Nephron (organoid): ENCODE measurements around the gene MYLK.

Experiments used
- H3K27ac Mint-ChIP-seq, 3 experiments: 2 replicates each; pipeline ENCODE4 v1.8.0; 2020; ENCODE audit warnings: mixed read lengths in 3 of 3, mild to moderate bottlenecking in 2 of 3, moderate library complexity in 1 of 3
- H3K27me3 Mint-ChIP-seq: 2 replicates; pipeline ENCODE4 v1.8.0; 2021; ENCODE audit warnings: low read depth, mild to moderate bottlenecking, moderate library complexity, mixed read lengths
- H3K36me3 Mint-ChIP-seq: 2 replicates; pipeline ENCODE4 v1.8.0; 2020; ENCODE audit warnings: low read depth, mixed read lengths
- H3K4me1 Mint-ChIP-seq: 2 replicates; pipeline ENCODE4 v1.8.0; 2020; ENCODE audit warnings: mixed read lengths
- H3K4me3 Mint-ChIP-seq, 3 experiments: 2 replicates each; pipeline ENCODE4 v1.8.0; 2020; ENCODE audit warnings: mild to moderate bottlenecking in 3 of 3, mixed read lengths in 3 of 3, moderate library complexity in 2 of 3
- H3K9me3 Mint-ChIP-seq: 2 replicates; pipeline ENCODE4 v1.8.0; 2020; ENCODE audit warnings: mixed read lengths
- TF ChIP-seq, protein P1 (sequence below), 3 experiments: fragments of 200-600 bp; sonication (generic); IDR thresholded peaks; one replicate each; pipeline ENCODE4 v1.5.0; 2021; ENCODE audit warnings: antibody characterized with exemption in 3 of 3; ENCODE audit not compliant: unreplicated experiment in 3 of 3

Gene MYLK

GRCh38 chr3:123841476-123842238 lies 42.5 kb downstream of the MYLK start:
- TF ChIP-seq, protein P1, sequence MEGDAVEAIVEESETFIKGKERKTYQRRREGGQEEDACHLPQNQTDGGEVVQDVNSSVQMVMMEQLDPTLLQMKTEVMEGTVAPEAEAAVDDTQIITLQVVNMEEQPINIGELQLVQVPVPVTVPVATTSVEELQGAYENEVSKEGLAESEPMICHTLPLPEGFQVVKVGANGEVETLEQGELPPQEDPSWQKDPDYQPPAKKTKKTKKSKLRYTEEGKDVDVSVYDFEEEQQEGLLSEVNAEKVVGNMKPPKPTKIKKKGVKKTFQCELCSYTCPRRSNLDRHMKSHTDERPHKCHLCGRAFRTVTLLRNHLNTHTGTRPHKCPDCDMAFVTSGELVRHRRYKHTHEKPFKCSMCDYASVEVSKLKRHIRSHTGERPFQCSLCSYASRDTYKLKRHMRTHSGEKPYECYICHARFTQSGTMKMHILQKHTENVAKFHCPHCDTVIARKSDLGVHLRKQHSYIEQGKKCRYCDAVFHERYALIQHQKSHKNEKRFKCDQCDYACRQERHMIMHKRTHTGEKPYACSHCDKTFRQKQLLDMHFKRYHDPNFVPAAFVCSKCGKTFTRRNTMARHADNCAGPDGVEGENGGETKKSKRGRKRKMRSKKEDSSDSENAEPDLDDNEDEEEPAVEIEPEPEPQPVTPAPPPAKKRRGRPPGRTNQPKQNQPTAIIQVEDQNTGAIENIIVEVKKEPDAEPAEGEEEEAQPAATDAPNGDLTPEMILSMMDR (IDR thresholded peaks at IDR 0.05; ENCODE audit: unreplicated experiment in 3 of 3), result no peak
- H3K27ac Mint-ChIP-seq, result no peak overlapping the region
- H3K36me3 Mint-ChIP-seq, result peaks cover 4% of the 10 kb centered on the region
- no peaks in the 10 kb centered on the region for H3K4me1 Mint-ChIP-seq
- no peak overlapping the region for H3K4me3 Mint-ChIP-seq
- peaks cover 5% of the 10 kb centered on the region for H3K27me3 Mint-ChIP-seq
- peaks cover 40% of the 10 kb centered on the region for H3K9me3 Mint-ChIP-seq

- TF ChIP-seq, protein P1 (IDR thresholded peaks at IDR 0.05; ENCODE audit: unreplicated experiment in 3 of 3), result no peak
- Mint-ChIP-seq H3K36me3 (peaks cover 4% of the 10 kb centered on the region), H3K4me1 (no peaks in the 10 kb centered on the region), H3K9me3 (peaks cover 40% of the 10 kb centered on the region), H3K27ac (no peak overlapping the region), H3K27me3 (peaks cover 5% of the 10 kb centered on the region), H3K4me3 (no peak overlapping the region)
Measured at GRCh38 chr3:123840961-123841360, 43.2 kb downstream of the MYLK start.

GRCh38 chr3:123837858-123838257 lies 46.3 kb downstream of the MYLK start:
- peaks cover 37% of the 10 kb centered on the region for H3K9me3 Mint-ChIP-seq
- no peaks in the 10 kb centered on the region for H3K4me1 Mint-ChIP-seq
- no peak overlapping the region for H3K4me3 Mint-ChIP-seq
- no peak overlapping the region for H3K27ac Mint-ChIP-seq
- peaks cover 4% of the 10 kb centered on the region for H3K36me3 Mint-ChIP-seq
- peaks cover 5% of the 10 kb centered on the region for H3K27me3 Mint-ChIP-seq
- TF ChIP-seq, protein P1 (IDR thresholded peaks at IDR 0.05; ENCODE audit: unreplicated experiment in 3 of 3), result no peak

- TF ChIP-seq, protein P1 (IDR thresholded peaks at IDR 0.05; ENCODE audit: unreplicated experiment in 3 of 3), result no peak
- Mint-ChIP-seq H3K36me3 (peaks cover 4% of the 10 kb centered on the region), H3K9me3 (peaks cover 20% of the 10 kb centered on the region), H3K4me1 (no peaks in the 10 kb centered on the region), H3K27ac (no peak overlapping the region), H3K27me3 (no peaks in the 10 kb centered on the region), H3K4me3 (no peak overlapping the region)
Measured at GRCh38 chr3:123834631-123835030, 49.5 kb downstream of the MYLK start.

DNA sequence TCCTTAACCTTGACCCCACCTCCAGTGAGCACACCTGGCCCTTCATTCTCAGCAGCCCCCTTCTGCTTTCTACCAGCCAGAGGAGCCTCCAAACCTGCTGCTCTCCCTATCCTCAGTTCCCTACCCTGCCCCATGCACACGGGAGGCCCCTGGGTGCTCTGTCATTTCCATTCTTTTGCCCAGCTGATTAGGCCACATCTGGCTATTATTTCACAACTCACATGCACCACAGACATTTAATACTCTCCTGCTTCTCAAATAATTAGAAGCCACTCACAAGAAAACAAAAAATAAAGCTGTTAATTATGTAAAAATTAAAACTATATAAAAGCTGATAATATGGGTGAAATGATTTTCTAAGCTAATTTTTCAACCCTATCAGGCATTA lies 50.7 kb downstream of the MYLK start:
- H3K27me3 Mint-ChIP-seq, result no peaks in the 10 kb centered on the region

More for the DNA sequence above, 50.7 kb downstream of the MYLK start:
- TF ChIP-seq, protein P1 (IDR thresholded peaks at IDR 0.05; ENCODE audit: unreplicated experiment in 3 of 3), result no peak
- peaks cover 12% of the 10 kb centered on the region for H3K36me3 Mint-ChIP-seq
- H3K9me3 Mint-ChIP-seq, result peaks cover 26% of the 10 kb centered on the region
- H3K4me1 Mint-ChIP-seq, result no peaks in the 10 kb centered on the region
- H3K27ac Mint-ChIP-seq, result no peak overlapping the region
- no peak overlapping the region for H3K4me3 Mint-ChIP-seq
